OCI-LY1 (cell line): Measurements from ENCODE around the gene TRIM25.

ENCODE experiments used
- H2AFZ ChIP-seq: fragments of 200-600 bp; sonication (generic), shearing (Covaris generic); 2 replicates; pipeline ENCODE4 v1.6.0; 2014; ENCODE audit warnings: antibody characterized with exemption, mild to moderate bottlenecking, low read length
- H3F3A ChIP-seq: fragments of 200-600 bp; sonication (generic), shearing (Covaris generic); 2 replicates; pipeline ENCODE4 v1.6.0; 2014; ENCODE audit warnings: mild to moderate bottlenecking, antibody characterized with exemption, low read length, moderate library complexity; ENCODE audit not compliant: insufficient read depth
- H3K27ac ChIP-seq: fragments of 200-600 bp; sonication (generic); 2 replicates; pipeline ENCODE4 v1.5.1; 2014; ENCODE audit warnings: low read length, mixed run types, mild to moderate bottlenecking, low read depth; ENCODE audit not compliant: poor library complexity, severe bottlenecking
- H3K27me3 ChIP-seq: fragments of 200-600 bp; sonication (generic); 2 replicates; pipeline ENCODE4 v1.6.0; 2014; ENCODE audit warnings: antibody characterized with exemption, mild to moderate bottlenecking, low read length, moderate library complexity; ENCODE audit not compliant: insufficient read depth
- H3K36me3 ChIP-seq: fragments of 200-600 bp; sonication (generic); 2 replicates; pipeline ENCODE4 v1.6.1; 2014; ENCODE audit warnings: mild to moderate bottlenecking, antibody characterized with exemption, low read length, moderate library complexity, mixed read lengths; ENCODE audit not compliant: insufficient read depth
- H3K4me1 ChIP-seq: fragments of 200-600 bp; sonication (generic); 2 replicates; pipeline ENCODE4 v1.5.1; 2014; ENCODE audit warnings: mild to moderate bottlenecking, low read length, moderate library complexity; ENCODE audit not compliant: insufficient read depth, severe bottlenecking
- H3K4me2 ChIP-seq: fragments of 200-600 bp; sonication (generic), shearing (Covaris generic); 2 replicates; pipeline ENCODE4 v1.6.1; 2014; ENCODE audit warnings: low read length
- H3K4me3 ChIP-seq: fragments of 200-600 bp; sonication (generic); 2 replicates; pipeline ENCODE4 v1.5.1; 2014; ENCODE audit warnings: low read length, low read depth, mild to moderate bottlenecking, mixed read lengths; ENCODE audit not compliant: poor library complexity, severe bottlenecking
- H3K79me2 ChIP-seq: fragments of 200-600 bp; shearing (Covaris generic); 2 replicates; pipeline ENCODE4 v1.6.1; 2016; ENCODE audit warnings: mixed run types, low read length, mixed read lengths; ENCODE audit not compliant: insufficient read depth
- H3K9ac ChIP-seq: fragments of 200-600 bp; sonication (generic), shearing (Covaris generic); 2 replicates; pipeline ENCODE4 v1.6.1; 2014; ENCODE audit warnings: mild to moderate bottlenecking, low read length, mixed read lengths
- H3K9me2 ChIP-seq: fragments of 200-600 bp; sonication (generic), shearing (Covaris generic); 2 replicates; pipeline ENCODE4 v1.6.1; 2014; ENCODE audit warnings: low read depth, mild to moderate bottlenecking, low read length, mixed read lengths
- H3K9me3 ChIP-seq: fragments of 200-600 bp; shearing (Covaris generic); 2 replicates; pipeline ENCODE4 v1.6.1; 2014; ENCODE audit warnings: low read length, mixed read lengths
- H4K20me1 ChIP-seq: fragments of 200-600 bp; sonication (generic), shearing (Covaris generic); 2 replicates; pipeline ENCODE4 v1.6.0; 2016; ENCODE audit warnings: mild to moderate bottlenecking, low read length; ENCODE audit not compliant: insufficient read depth
- EZH2 ChIP-seq: fragments of 200-600 bp; sonication (generic), shearing (Covaris generic); IDR thresholded peaks from 2 replicates; pipeline ENCODE4 v1.8.0; 2017; ENCODE audit warnings: borderline replicate concordance, mixed run types, mild to moderate bottlenecking, antibody characterized with exemption, low read length, moderate library complexity, mixed read lengths
- TF ChIP-seq, protein P1 (sequence below): fragments of 200-600 bp; sonication (generic), shearing (Covaris generic); IDR thresholded peaks from 2 replicates; pipeline ENCODE4 v1.5.1; 2017; ENCODE audit warnings: mild to moderate bottlenecking, antibody characterized with exemption, low read length, moderate library complexity, mixed read lengths

The TRIM25 gene

GRCh38 chr17:56937687-56938086 lies 23.8 kb upstream of the TRIM25 start:
- Histone ChIP-seq H3K4me3 (no peak overlapping the region), H3K9ac (no peak overlapping the region), H4K20me1 (no peaks in the 10 kb centered on the region), H3K9me2 (no peaks in the 10 kb centered on the region), H3K4me2 (no peak overlapping the region), H3K4me1 (no peaks in the 10 kb centered on the region), H3F3A (no peaks in the 10 kb centered on the region), H3K27ac (no peak overlapping the region), H3K9me3 (no peaks in the 10 kb centered on the region), H3K27me3 (no peaks in the 10 kb centered on the region), H3K36me3 (peaks cover 77% of the 10 kb centered on the region), H2AFZ (no peak overlapping the region), H3K79me2 (no peaks in the 10 kb centered on the region)
- TF ChIP-seq, protein P1, sequence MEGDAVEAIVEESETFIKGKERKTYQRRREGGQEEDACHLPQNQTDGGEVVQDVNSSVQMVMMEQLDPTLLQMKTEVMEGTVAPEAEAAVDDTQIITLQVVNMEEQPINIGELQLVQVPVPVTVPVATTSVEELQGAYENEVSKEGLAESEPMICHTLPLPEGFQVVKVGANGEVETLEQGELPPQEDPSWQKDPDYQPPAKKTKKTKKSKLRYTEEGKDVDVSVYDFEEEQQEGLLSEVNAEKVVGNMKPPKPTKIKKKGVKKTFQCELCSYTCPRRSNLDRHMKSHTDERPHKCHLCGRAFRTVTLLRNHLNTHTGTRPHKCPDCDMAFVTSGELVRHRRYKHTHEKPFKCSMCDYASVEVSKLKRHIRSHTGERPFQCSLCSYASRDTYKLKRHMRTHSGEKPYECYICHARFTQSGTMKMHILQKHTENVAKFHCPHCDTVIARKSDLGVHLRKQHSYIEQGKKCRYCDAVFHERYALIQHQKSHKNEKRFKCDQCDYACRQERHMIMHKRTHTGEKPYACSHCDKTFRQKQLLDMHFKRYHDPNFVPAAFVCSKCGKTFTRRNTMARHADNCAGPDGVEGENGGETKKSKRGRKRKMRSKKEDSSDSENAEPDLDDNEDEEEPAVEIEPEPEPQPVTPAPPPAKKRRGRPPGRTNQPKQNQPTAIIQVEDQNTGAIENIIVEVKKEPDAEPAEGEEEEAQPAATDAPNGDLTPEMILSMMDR, result no peak
- TF ChIP-seq EZH2, result no peak

- Histone ChIP-seq H3K4me1 (no peaks in the 10 kb centered on the region), H3K27me3 (no peaks in the 10 kb centered on the region), H3F3A (no peaks in the 10 kb centered on the region), H4K20me1 (no peaks in the 10 kb centered on the region), H3K9me3 (0 out of 2 replicates have a peak, but pooled peaks cover 1% of the 10 kb centered on the region), H3K79me2 (no peaks in the 10 kb centered on the region), H3K9ac (no peak overlapping the region), H3K4me2 (no peak overlapping the region), H3K27ac (no peak overlapping the region), H3K9me2 (no peaks in the 10 kb centered on the region), H2AFZ (no peak overlapping the region), H3K4me3 (no peak overlapping the region), H3K36me3 (peaks cover 71% of the 10 kb centered on the region)
- TF ChIP-seq EZH2, result no peak
- TF ChIP-seq, protein P1, result no peak
These were observed 23.0 kb upstream of the TRIM25 start for GRCh38 chr17:56936697-56937322.

DNA sequence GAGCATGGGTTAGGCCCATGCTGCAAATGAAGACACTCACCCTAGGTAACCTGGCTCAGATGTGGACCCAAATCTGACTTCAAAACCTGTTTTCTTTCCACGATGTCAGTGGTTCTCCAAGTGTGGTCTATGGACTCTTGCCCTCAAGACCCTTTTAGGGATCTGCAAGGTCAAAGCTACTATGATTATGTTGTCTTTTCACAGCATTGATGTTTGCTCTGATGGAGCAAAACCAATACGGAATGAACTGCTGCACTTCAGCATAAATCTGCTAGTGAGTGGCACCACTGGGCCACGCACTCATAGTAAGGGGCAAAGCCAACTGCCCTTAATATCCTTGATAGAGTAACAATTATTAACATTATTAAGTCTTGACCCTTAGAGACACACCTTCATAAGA lies 21.6 kb upstream of the TRIM25 start:
- Histone ChIP-seq H3K4me2 (no peak overlapping the region), H2AFZ (no peak overlapping the region), H3K4me1 (no peaks in the 10 kb centered on the region), H3F3A (no peaks in the 10 kb centered on the region), H3K9me3 (peaks cover 10% of the 10 kb centered on the region), H3K4me3 (no peak overlapping the region), H3K9ac (no peak overlapping the region), H4K20me1 (no peaks in the 10 kb centered on the region), H3K27ac (no peak overlapping the region), H3K79me2 (no peaks in the 10 kb centered on the region), H3K36me3 (peaks cover 60% of the 10 kb centered on the region), H3K9me2 (no peaks in the 10 kb centered on the region), H3K27me3 (no peaks in the 10 kb centered on the region)
- TF ChIP-seq EZH2, result no peak
- TF ChIP-seq, protein P1, result no peak
